Muscle layer of duodenum (tissue), 2 donors: Measurements from ENCODE around the gene CD53.
"Not testable (repeated sequence)": the region's sequence is repeated elsewhere in the genome, so short reads cannot be mapped to it uniquely, and the experiment has no call there.

ENCODE experiments used
- H3K27ac ChIP-seq: one replicate; pipeline ENCODE4 v1.7.0; 2013; ENCODE audit warnings: mild to moderate bottlenecking, low read length
- H3K27me3 ChIP-seq: one replicate; pipeline ENCODE4 v1.7.0; 2013; ENCODE audit warnings: low read depth, mild to moderate bottlenecking, control low read depth, low read length
- H3K36me3 ChIP-seq, 2 donors: one replicate each; pipeline ENCODE4 v1.7.0; 2013; ENCODE audit warnings: low read length in 2 of 2, control low read depth in 1 of 2, mild to moderate bottlenecking in 1 of 2; ENCODE audit not compliant: insufficient read depth in 2 of 2, control insufficient read depth in 1 of 2
- H3K4me1 ChIP-seq, 2 donors: one replicate each; pipeline ENCODE4 v1.7.0; 2013; ENCODE audit warnings: low read length in 2 of 2, mild to moderate bottlenecking in 2 of 2, control low read depth in 1 of 2, moderate library complexity in 1 of 2; ENCODE audit not compliant: insufficient read depth in 2 of 2, control insufficient read depth in 1 of 2
- H3K4me3 ChIP-seq, 2 donors: one replicate each; pipeline ENCODE4 v1.7.0; 2013; ENCODE audit warnings: low read length in 2 of 2, low read depth in 1 of 2, mild to moderate bottlenecking in 1 of 2
- H3K9me3 ChIP-seq, 2 donors: one replicate each; pipeline ENCODE4 v1.7.0; 2013; ENCODE audit warnings: low read length in 2 of 2, control low read depth in 1 of 2, mild to moderate bottlenecking in 1 of 2; ENCODE audit not compliant: control insufficient read depth in 1 of 2
- donor health status: healthy.

Gene CD53

DNA sequence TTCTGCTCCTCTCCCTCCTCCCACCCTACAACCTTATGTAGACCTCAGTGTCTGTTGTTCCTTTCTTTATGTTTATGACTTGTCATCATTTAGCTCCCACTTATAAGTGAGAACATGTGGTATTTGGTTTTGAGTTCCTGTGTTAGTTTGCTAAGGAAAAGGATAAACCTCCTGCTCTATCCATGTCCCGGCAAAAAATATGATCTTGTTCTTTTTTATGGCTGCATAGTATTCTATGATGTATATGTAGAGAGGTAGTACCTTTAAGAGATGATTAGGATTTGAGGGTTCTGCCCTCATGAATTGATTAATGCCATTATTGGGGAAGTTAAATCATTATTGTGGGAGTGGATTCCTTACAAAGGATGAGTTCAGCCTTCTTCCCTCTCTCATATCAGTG, 49.0 kb downstream of the CD53 start:
- Histone ChIP-seq H3K9me3 (no peaks in the 10 kb centered on the region), H3K36me3 (no peaks in the 10 kb centered on the region), H3K27me3 (no peaks in the 10 kb centered on the region), H3K27ac (no peak overlapping the region), H3K4me1 (no peaks in the 10 kb centered on the region), H3K4me3 (no peak overlapping the region)

DNA sequence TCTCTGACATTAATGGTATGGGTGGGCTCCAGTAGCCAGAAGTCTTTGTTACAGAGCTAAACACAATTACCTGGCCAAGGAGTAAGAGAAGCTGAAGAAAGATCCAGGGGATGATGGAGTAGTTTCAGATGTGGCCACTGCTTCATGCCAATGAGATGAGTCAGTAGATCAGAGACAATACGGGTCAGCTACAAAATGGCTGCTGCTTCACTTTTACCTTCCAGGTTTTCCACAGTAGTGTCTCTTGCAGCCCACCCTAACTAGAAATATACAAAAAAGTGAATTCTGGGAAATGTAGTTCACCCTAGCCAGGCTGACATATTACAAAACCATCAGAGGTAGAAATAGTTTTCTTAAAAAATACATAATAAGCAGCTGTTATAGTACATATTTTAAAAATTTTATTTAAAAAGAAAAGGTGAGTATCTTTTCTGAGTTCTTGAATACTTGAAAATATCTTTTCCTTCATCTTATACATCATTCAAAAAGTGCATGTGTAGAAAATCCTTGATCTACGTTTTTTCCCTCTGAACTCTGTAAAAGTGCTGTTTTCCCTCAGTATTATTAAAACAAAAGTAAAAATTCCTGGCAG, 54.6 kb downstream of the CD53 start:
- no peak overlapping the region for H3K4me3 ChIP-seq
- no peaks in the 10 kb centered on the region for H3K36me3 ChIP-seq
- H3K27me3 ChIP-seq = no peaks in the 10 kb centered on the region
- no peak overlapping the region for H3K27ac ChIP-seq
- H3K9me3 ChIP-seq = peaks cover 0 to 3% of the 10 kb centered on the region in 2 donors
- H3K4me1 ChIP-seq = no peaks in the 10 kb centered on the region

DNA sequence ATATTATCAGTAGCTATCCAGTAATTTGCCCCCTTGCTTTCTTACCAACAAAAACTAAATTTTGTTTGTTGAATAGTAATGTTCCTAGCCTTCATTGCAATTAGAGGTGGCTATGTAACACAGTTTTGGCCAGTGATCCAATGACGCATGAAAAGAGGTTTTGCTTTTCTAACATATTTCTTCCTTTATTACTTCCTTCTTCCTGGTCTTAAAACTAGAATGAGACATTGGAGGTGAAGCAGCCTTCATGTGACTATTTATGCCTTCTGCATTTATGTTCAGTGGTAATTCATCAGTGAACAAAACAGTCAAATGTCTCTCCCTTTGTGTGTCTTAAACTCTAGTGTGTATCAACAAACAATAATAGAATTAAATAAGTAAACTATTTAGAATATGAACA, 55.2 kb downstream of the CD53 start:
- H3K4me1 ChIP-seq = no peaks in the 10 kb centered on the region
- H3K4me3 ChIP-seq = no peak overlapping the region
- H3K36me3 ChIP-seq = no peaks in the 10 kb centered on the region
- H3K9me3 ChIP-seq = peaks cover 0 to 5% of the 10 kb centered on the region in 2 donors
- no peak overlapping the region for H3K27ac ChIP-seq
- H3K27me3 ChIP-seq = no peaks in the 10 kb centered on the region

DNA sequence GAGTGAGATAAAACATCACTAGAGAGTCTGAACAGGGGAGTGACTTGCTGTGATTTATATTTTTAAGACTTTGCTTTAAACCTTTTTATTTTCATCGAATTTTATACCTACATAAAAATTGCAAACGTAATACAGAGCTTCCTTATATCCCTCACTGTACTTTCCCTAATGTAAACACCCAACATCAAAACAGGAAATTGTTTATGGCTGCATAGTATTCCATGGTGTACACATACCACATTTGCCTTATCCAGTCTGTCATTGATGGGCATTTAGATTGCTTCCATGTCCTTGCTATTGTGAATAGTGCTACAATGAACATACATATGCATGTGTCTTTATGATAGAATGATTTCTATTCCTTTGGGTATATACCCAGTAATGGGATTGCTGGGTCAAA, 56.0 kb downstream of the CD53 start:
- peaks cover 0 to 7% of the 10 kb centered on the region in 2 donors for H3K9me3 ChIP-seq
- no peaks in the 10 kb centered on the region for H3K4me1 ChIP-seq
- no peaks in the 10 kb centered on the region for H3K36me3 ChIP-seq
- H3K27ac ChIP-seq = no peak overlapping the region
- no peaks in the 10 kb centered on the region for H3K27me3 ChIP-seq
- H3K4me3 ChIP-seq = no peak overlapping the region

DNA sequence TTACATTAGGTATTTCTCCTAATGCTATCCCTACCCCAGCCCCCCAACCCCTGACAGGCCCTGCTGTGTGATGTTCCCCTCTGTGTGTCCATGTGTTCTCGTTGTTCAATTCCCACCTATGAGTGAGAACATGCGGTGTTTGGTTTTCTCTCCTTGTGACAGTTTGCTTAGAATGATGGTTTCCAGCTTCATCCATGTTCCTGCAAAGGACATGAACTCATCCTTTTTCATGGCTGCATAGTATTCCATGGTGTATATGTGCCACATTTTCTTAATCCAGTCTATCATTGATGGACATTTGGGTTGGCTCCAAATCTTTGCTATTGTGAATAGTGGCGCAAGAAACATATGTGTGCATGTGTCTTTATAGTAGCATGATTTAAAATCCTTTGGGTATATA, 58.1 kb downstream of the CD53 start:
- H3K4me1 ChIP-seq, H3K27me3 ChIP-seq, H3K36me3 ChIP-seq, H3K4me3 ChIP-seq, H3K9me3 ChIP-seq, H3K27ac ChIP-seq: not testable (repeated sequence)

DNA sequence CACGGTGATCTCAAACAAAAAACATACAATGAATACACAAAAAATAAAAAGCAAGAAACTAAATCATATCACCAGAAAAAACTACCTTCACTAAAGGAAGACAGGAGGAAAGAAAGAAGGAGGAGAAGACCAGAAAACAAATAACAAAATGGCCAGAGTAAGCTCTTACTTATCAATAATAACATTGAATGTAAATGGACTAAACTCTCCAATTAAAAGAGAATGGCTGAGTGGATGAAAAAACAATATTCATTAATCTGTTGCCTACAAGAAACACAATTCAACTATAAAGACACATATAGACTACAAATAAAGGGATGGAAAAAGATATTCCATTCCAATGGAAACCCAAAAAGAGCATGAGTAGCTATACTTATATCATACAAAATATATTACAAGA, 63.6 kb downstream of the CD53 start:
- Histone ChIP-seq H3K27ac (no peak overlapping the region), H3K36me3 (no peaks in the 10 kb centered on the region), H3K4me1 (no peaks in the 10 kb centered on the region), H3K4me3 (no peak overlapping the region), H3K9me3 (peaks cover 0 to 12% of the 10 kb centered on the region in 2 donors), H3K27me3 (no peaks in the 10 kb centered on the region)

DNA sequence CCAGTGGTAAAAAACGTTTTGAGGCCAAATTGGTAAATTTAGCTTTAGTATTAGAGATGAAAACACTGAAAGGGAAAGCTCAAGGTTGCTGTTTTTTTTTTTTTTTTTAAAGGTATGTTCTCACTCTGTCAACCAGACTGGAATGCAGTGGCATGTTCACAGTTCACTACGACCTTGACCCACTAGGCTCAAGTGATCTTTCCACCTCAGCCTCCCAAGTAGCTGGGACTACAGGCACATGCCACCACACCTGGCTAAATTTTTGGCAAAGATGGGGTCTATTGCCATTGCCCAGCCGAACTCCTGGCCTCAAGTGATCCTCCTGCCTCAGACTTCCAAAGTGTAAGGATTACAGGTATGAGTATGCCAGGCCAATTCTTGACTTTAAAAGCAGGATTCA, 71.9 kb downstream of the CD53 start:
- peaks cover 3 to 12% of the 10 kb centered on the region in 2 donors for H3K9me3 ChIP-seq
- H3K27me3 ChIP-seq = no peaks in the 10 kb centered on the region
- H3K27ac ChIP-seq = no peak overlapping the region
- H3K4me1 ChIP-seq = no peaks in the 10 kb centered on the region
- H3K4me3 ChIP-seq = no peak overlapping the region
- H3K36me3 ChIP-seq = peaks cover 3 to 31% of the 10 kb centered on the region in 2 donors

DNA sequence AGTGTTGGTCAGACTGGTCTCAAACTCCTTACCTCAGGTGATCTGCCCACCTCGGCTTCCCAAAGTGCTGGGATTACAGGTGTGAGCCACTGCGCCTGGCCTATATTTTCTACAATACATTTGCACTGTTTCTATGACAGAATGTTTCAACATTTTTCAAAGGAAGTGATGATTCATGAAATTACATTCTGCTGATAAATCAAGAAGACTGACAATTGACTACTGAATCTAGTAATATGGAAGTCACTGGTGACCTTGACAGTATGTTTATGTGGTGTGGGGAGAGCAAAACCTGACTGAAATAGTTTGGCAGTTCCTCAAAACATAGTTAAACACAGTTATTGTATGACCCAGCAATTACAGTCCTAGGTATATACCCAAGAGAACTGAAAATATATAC, 72.7 kb downstream of the CD53 start:
- Histone ChIP-seq H3K4me1 (no peaks in the 10 kb centered on the region), H3K27me3 (no peaks in the 10 kb centered on the region), H3K9me3 (peaks cover 4 to 8% of the 10 kb centered on the region in 2 donors), H3K36me3 (peaks cover 3 to 33% of the 10 kb centered on the region in 2 donors), H3K27ac (no peak overlapping the region), H3K4me3 (no peak overlapping the region)

DNA sequence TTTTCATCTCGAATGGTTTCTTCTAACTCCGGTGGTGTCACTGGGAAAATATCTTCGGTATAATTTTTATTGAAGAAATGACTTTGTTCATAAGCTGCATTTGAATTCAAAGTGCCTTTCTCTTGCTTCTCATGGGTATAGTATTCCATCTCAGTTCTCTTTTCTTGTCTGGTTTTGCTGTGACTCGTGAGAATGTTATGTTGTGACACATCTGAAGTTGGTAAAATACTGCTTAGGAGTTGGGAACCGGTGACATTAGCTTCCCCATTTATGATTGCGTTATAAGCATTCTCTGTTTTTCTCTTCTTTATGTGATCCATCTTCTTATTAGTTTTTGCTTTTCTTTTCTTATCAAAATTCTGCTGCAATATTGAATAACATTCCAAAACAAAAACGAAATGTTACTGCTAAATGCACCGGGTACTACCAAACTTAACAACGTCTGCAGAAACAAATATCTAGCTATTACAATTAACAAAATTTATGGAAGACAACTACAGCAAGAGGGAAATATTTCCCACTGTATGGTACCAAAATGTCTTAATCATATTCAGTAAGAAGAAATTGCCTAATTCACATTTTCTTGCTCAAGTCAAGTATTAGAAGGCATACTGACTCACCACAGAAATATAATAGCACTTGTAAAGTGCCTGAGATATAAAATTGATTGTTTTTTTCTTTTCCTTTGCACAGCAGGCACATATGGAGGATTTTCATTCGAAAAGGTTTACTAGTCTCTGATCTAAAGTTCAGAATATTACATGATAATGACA, 75.3 kb downstream of the CD53 start:
- Histone ChIP-seq H3K27ac (no peak overlapping the region), H3K4me1 (no peaks in the 10 kb centered on the region), H3K4me3 (no peak overlapping the region), H3K36me3 (peaks cover 10 to 51% of the 10 kb centered on the region in 2 donors), H3K9me3 (peaks cover 4 to 13% of the 10 kb centered on the region in 2 donors), H3K27me3 (no peaks in the 10 kb centered on the region)
